Nucleus accumbens (tissue), 56 donors: ENCODE measurements around the gene ATIC.

Source experiments
- DNase-seq, 56 donors: peaks; one replicate each; lab custom pipeline; 2025; lab: John Stamatoyannopoulos, UW

The ATIC gene

GRCh38 chr2:215313255-215313613 is 1.4 kb downstream of the ATIC start:
- DNase-seq, result no peak

GRCh38 chr2:215314896-215315295 is 3.0 kb downstream of the ATIC start:
- no peak for DNase-seq

- no peak for DNase-seq
These were observed 3.4 kb downstream of the ATIC start for GRCh38 chr2:215315301-215315700.

- DNase-seq, result no peak
These were observed 4.5 kb downstream of the ATIC start for GRCh38 chr2:215316336-215316735.

GRCh38 chr2:215319500-215319899 is 7.6 kb downstream of the ATIC start:
- no peak for DNase-seq

GRCh38 chr2:215320102-215320501 is 8.2 kb downstream of the ATIC start:
- DNase-seq, result no peak

GRCh38 chr2:215320679-215321078 is 8.8 kb downstream of the ATIC start:
- no peak for DNase-seq

- DNase-seq, result no peak
These were observed 13.0 kb downstream of the ATIC start for GRCh38 chr2:215324811-215325210.

- DNase-seq, result no peak
These were observed 16.2 kb downstream of the ATIC start for GRCh38 chr2:215328066-215328465.

- DNase-seq, result no peak
These were observed 21.2 kb downstream of the ATIC start for GRCh38 chr2:215332872-215333595.

GRCh38 chr2:215338883-215339679 is 27.2 kb downstream of the ATIC start:
- no peak for DNase-seq

- DNase-seq, result no peak
These were observed 36.0 kb downstream of the ATIC start for GRCh38 chr2:215347878-215348277.

- DNase-seq, result no peak
These were observed 40.7 kb downstream of the ATIC start for GRCh38 chr2:215352602-215353001.

GRCh38 chr2:215354771-215355695 is 43.2 kb downstream of the ATIC start:
- no peak for DNase-seq

- no peak for DNase-seq
These were observed 43.9 kb downstream of the ATIC start for GRCh38 chr2:215355801-215356200.

GRCh38 chr2:215356334-215356947 is 44.6 kb downstream of the ATIC start:
- DNase-seq, result no peak

GRCh38 chr2:215356948-215357461 is 45.1 kb downstream of the ATIC start:
- DNase-seq, result no peak

- no peak for DNase-seq
These were observed 45.8 kb downstream of the ATIC start for GRCh38 chr2:215357660-215358059.

GRCh38 chr2:215358312-215358845 is 46.5 kb downstream of the ATIC start:
- no peak for DNase-seq
